Tibial nerve (tissue), 4 donors: Measurements from ENCODE around the gene PTPRF. TPM values are rescaled to one million over a fixed set of nuclear protein-coding genes. Genes with fewer than 3 reads are reported as not detected.

ENCODE experiments used
- DNase-seq, 2 donors: peaks; one replicate each; pipeline ENCODE4 v3.0.0-alpha.2; 2019; ENCODE audit warnings: low spot score in 2 of 2
- H3K27ac ChIP-seq, 4 donors: fragments of 200-600 bp; sonication (generic) in 3 of 4; one replicate each; pipeline ENCODE4 v1.5.1; 2017 to 2019; ENCODE audit warnings: mild to moderate bottlenecking in 1 of 4
- H3K27me3 ChIP-seq, 2 donors: fragments of 200-600 bp; sonication (generic) in 1 of 2; one replicate each; pipeline versions ENCODE4 v1.5.1 to v1.6.0; 2017 to 2019
- H3K36me3 ChIP-seq, 3 donors: fragments of 200-600 bp; sonication (generic); one replicate each; pipeline ENCODE4 v1.5.1; 2018 to 2019
- H3K4me1 ChIP-seq, 4 donors: fragments of 200-600 bp; sonication (generic) in 3 of 4; one replicate each; pipeline ENCODE4 v1.5.1; 2017 to 2019
- H3K4me3 ChIP-seq, 4 donors: fragments of 200-600 bp; sonication (generic) in 3 of 4; one replicate each; pipeline ENCODE4 v1.5.1; 2017 to 2019; ENCODE audit warnings: mild to moderate bottlenecking in 1 of 4, moderate library complexity in 1 of 4
- H3K9me3 ChIP-seq, 4 donors: fragments of 200-600 bp; sonication (generic) in 3 of 4; one replicate each; pipeline ENCODE4 v1.5.1; 2017 to 2019
- EP300 ChIP-seq, 2 donors: sonication (generic); formaldehyde crosslinking; IDR thresholded peaks; one replicate each; pipeline ENCODE4 v1.6.1; 2017; ENCODE audit warnings: antibody characterized with exemption in 2 of 2, mild to moderate bottlenecking in 1 of 2
- POLR2A ChIP-seq, 2 donors: fragments of 450-650 bp; IDR thresholded peaks; one replicate each; pipeline ENCODE4 v1.6.1; 2017; ENCODE audit warnings: antibody characterized with exemption in 2 of 2, mild to moderate bottlenecking in 2 of 2, moderate library complexity in 2 of 2
- WGBS, 2 donors: methylation state at CpG; one replicate each; pipeline ENCODE4 v1.1.5; 2018; 5-methylcytosine and 5-hydroxymethylcytosine counted together
- total RNA-seq, 4 donors: library from RNA; depleted of rRNA; stranded (reverse); fragments of >200 nt; gene quantifications; one replicate each; pipeline ENCODE4 v1.1.0, GENCODE V29; 2016
- TF ChIP-seq, protein P1 (sequence below), 5 experiments: fragments of 200-600 bp in 3 of 5; fragments of 450-650 bp in 2 of 5; sonication (generic) in 3 of 5; IDR thresholded peaks; one replicate each; pipeline ENCODE4 v1.5.1; 2016 to 2019; ENCODE audit warnings: antibody characterized with exemption in 5 of 5, mild to moderate bottlenecking in 3 of 5, moderate library complexity in 2 of 5

Gene PTPRF
- total RNA-seq, 4 donors from 2014 or later = 72.0 to 112 (median 92.5) TPM

GRCh38 chr1:43527111-43527878 is 3.4 kb upstream of the PTPRF start:
- WGBS, 2 donors = 77 to 80% methylated on average over 6 to 12 of the region's 12 CpGs
- no peaks in the 10 kb centered on the region for H3K36me3 ChIP-seq
- no peaks in the 10 kb centered on the region for H3K27me3 ChIP-seq
- H3K9me3 ChIP-seq = no peaks in the 10 kb centered on the region
- H3K4me1 ChIP-seq = peaks cover 0 to 20% (median 14%) of the 10 kb centered on the region in 4 donors
- TF ChIP-seq EP300 (IDR thresholded peaks at IDR 0.05) = no peak
- TF ChIP-seq, protein P1, sequence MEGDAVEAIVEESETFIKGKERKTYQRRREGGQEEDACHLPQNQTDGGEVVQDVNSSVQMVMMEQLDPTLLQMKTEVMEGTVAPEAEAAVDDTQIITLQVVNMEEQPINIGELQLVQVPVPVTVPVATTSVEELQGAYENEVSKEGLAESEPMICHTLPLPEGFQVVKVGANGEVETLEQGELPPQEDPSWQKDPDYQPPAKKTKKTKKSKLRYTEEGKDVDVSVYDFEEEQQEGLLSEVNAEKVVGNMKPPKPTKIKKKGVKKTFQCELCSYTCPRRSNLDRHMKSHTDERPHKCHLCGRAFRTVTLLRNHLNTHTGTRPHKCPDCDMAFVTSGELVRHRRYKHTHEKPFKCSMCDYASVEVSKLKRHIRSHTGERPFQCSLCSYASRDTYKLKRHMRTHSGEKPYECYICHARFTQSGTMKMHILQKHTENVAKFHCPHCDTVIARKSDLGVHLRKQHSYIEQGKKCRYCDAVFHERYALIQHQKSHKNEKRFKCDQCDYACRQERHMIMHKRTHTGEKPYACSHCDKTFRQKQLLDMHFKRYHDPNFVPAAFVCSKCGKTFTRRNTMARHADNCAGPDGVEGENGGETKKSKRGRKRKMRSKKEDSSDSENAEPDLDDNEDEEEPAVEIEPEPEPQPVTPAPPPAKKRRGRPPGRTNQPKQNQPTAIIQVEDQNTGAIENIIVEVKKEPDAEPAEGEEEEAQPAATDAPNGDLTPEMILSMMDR (IDR thresholded peaks at IDR 0.05) = no peak
- no peak for TF ChIP-seq POLR2A (IDR thresholded peaks at IDR 0.05)
- no peak overlapping the region for H3K27ac ChIP-seq
- DNase-seq = no peak
- no peak overlapping the region for H3K4me3 ChIP-seq

DNA sequence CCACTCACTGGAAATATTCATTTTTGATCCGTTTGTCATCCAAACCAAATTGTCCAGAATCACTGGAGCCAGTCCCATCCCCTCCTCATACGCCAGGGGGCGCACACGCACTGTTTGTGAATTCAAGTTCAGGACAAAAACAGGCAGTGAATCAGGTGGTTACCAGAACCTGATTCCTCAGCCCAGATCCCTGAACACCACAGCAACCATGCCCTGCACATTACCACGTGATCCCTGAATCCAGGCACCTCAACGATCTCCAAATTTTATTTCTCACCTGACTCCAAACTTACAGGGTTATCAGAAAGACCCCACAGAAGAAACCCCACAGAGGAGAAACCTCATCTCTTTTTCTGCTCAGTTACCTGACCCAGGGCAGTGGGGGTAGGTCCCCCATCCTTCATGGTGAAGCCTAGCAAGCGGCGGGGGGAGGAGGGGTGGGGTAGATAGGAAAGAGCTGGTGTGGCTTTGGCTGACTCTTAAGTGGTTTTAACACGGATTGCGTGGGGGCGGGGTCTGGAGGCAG is 1.4 kb upstream of the PTPRF start:
- peaks cover 0 to 36% (median 21%) of the 10 kb centered on the region in 4 donors for H3K4me1 ChIP-seq
- H3K27me3 ChIP-seq = no peaks in the 10 kb centered on the region
- WGBS, 2 donors = 21 to 22% methylated on average over 11 of the region's 11 CpGs
- TF ChIP-seq, protein P1 (IDR thresholded peaks at IDR 0.05) = peak; percentile 90 to 94 (median 93)
- TF ChIP-seq POLR2A (IDR thresholded peaks at IDR 0.05) (no peak), EP300 (IDR thresholded peaks at IDR 0.05) (peak in 1 of 2 donors; percentile 50)
- peak; percentile 81 to 91 for DNase-seq
- no peaks in the 10 kb centered on the region for H3K9me3 ChIP-seq
- H3K36me3 ChIP-seq = no peaks in the 10 kb centered on the region
- H3K4me3 ChIP-seq = no peak overlapping the region
- H3K27ac ChIP-seq = peak overlapping the region in 1 of 4 donors; percentile 78

DNA sequence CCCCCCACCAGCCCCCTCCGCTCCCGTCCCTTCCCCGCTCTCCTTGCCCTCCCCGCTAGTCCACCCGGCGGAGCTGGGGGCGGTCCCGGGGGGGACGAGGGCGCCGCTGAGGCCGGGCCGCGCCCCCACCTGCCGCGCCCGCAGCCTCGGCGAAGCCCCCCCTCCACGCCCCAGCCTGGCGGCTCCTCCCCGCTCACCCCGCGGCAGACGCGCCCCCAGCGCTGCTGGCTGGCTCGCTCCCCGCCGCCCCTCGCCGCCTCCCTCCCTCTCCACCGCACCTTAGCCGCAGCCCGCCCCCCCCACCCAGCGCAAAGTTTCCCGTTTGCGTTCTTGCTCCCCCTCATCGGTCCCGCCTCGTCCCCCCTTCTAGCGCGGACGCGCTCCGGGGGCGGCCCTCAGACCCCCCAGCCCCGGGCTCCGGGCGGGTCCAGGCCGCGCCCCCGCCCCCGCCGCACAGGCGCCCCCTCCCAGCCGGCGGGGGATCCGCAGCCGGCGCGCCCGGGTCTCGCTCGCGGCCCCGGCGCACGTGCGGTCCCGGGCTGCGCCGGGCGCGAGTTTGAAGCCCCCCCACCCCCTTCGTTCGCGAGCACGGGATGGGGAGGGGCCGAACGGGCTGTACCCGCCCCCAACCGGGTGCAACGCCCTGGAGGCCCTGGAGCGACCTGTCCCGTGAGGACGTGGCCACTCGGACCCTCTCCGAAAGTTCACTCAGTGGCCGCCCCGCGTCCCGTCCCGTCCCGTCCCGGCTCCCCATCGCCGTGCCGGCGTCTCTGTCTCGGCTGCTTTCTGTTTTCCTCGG is 623 bp downstream of the PTPRF start:
- no peaks in the 10 kb centered on the region for H3K36me3 ChIP-seq
- H3K4me1 ChIP-seq = peaks cover 0 to 46% (median 21%) of the 10 kb centered on the region in 4 donors
- peak overlapping the region; percentile 64 to 91 (median 87) for H3K4me3 ChIP-seq
- H3K9me3 ChIP-seq = no peaks in the 10 kb centered on the region
- TF ChIP-seq, protein P1 (IDR thresholded peaks at IDR 0.05) = peak in 4 of 5 experiments; percentile 7 to 29 (median 16)
- TF ChIP-seq POLR2A (IDR thresholded peaks at IDR 0.05) = no peak
- TF ChIP-seq EP300 (IDR thresholded peaks at IDR 0.05) = no peak
- H3K27ac ChIP-seq = peak overlapping the region; percentile 58 to 92 (median 87)
- DNase-seq = no peak
- WGBS, 2 donors = 1 to 3% methylated on average over 17 to 54 of the region's 102 CpGs
- no peaks in the 10 kb centered on the region for H3K27me3 ChIP-seq

DNA sequence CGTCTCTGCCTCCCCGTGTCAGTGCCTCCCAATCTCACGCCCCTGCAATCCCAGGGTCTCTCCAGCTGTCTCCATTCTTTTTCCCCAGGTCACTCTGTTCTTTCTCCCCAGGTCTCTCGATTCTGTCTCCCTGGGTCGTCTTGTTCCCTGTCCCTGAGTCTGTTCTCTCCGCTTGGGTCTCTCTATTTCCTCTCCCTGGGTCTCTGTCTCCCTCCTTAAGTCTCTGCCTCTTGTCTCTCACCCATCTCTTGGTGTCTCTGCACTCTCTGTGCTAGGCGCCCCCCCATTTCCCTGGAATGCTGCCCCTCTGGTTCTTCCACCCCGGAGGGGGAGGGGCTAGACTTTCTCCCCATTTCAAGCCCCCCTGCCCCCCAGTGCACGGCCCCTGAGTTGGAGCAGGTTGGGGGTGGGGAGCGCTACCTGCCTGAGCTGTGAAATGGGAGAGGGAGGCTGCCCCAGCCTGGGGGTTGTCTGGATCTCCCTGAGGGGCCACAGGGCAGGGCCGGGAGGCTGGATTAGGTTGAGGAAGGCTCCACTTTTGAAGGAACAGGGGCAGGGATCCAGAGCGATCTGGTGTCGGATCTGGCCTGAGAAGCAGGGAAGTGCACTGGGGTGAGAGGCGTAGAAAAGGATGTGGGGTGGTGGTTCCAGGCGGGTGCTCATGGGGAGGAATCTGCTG is 1.4 kb downstream of the PTPRF start:
- Histone ChIP-seq H3K27me3 (no peaks in the 10 kb centered on the region), H3K4me1 (peaks cover 0 to 54% (median 21%) of the 10 kb centered on the region in 4 donors), H3K4me3 (peak overlapping the region; percentile 64 to 91 (median 87)), H3K9me3 (no peaks in the 10 kb centered on the region), H3K36me3 (no peaks in the 10 kb centered on the region), H3K27ac (peak overlapping the region; percentile 43 to 92 (median 82))
- WGBS, 2 donors = 19 to 24% methylated on average over 15 of the region's 15 CpGs
- no peak for DNase-seq
- TF ChIP-seq POLR2A (IDR thresholded peaks at IDR 0.05) (no peak), EP300 (IDR thresholded peaks at IDR 0.05) (no peak)
- TF ChIP-seq, protein P1 (IDR thresholded peaks at IDR 0.05) = no peak
